OCI-LY7 (cell line): Measurements from ENCODE around the gene AOPEP.

Experiments used
- CTCF ChIP-seq: fragments of 200-600 bp; sonication (generic); conservative IDR thresholded peaks from 2 replicates; pipeline ENCODE4 v1.5.1; 2014; ENCODE audit warnings: mild to moderate bottlenecking, antibody characterized with exemption, low read length, moderate library complexity, mixed read lengths
- EZH2phosphoT487 ChIP-seq: fragments of 200-600 bp; sonication (generic); IDR thresholded peaks from 2 replicates; pipeline ENCODE4 v1.6.1; 2018; ENCODE audit warnings: low read depth, borderline replicate concordance, mild to moderate bottlenecking, mixed run types, antibody characterized with exemption, low read length, moderate library complexity, mixed read lengths

GRCh38 chr9:95035846-95036245 lies 309.3 kb downstream of the AOPEP start:
- TF ChIP-seq CTCF (no peak), EZH2phosphoT487 (no peak)
